ENCODE results near the gene TCAIM.
A peak's percentile ranks its signal among the peaks of the same experiment; 100 is the strongest.
"Not testable (repeated sequence)": the region's sequence is repeated elsewhere in the genome, so short reads cannot be mapped to it uniquely, and the experiment has no call there.

The TCAIM gene

GRCh38 chr3:44334326-44334725 lies 4.2 kb upstream of the TCAIM start:
- H3K27me3 Mint-ChIP-seq (ENCODE audit: low read depth), result peaks cover 20% of the 10 kb centered on the region
- H3K4me3 Mint-ChIP-seq, result no peak overlapping the region
- H3K9me3 Mint-ChIP-seq, result no peaks in the 10 kb centered on the region
- H3K27ac Mint-ChIP-seq, result no peak overlapping the region
- peaks cover 5% of the 10 kb centered on the region for H3K4me1 Mint-ChIP-seq (ENCODE audit: low read depth)
- H3K36me3 Mint-ChIP-seq (ENCODE audit: low read depth), result no peaks in the 10 kb centered on the region

GRCh38 chr3:44337248-44337785 lies 1.2 kb upstream of the TCAIM start:
- Mint-ChIP-seq H3K4me3 (peak overlapping the region; percentile 91), H3K36me3 (ENCODE audit: low read depth) (peaks cover 7% of the 10 kb centered on the region), H3K9me3 (no peaks in the 10 kb centered on the region), H3K27ac (peak overlapping the region; percentile 91), H3K27me3 (ENCODE audit: low read depth) (peaks cover 17% of the 10 kb centered on the region), H3K4me1 (ENCODE audit: low read depth) (peaks cover 14% of the 10 kb centered on the region)

GRCh38 chr3:44338828-44339127 lies 212 bp downstream of the TCAIM start:
- Mint-ChIP-seq H3K9me3 (no peaks in the 10 kb centered on the region), H3K4me3 (peak overlapping the region; percentile 91), H3K4me1 (ENCODE audit: low read depth) (peaks cover 14% of the 10 kb centered on the region), H3K27me3 (ENCODE audit: low read depth) (peaks cover 9% of the 10 kb centered on the region), H3K27ac (peak overlapping the region; percentile 91), H3K36me3 (ENCODE audit: low read depth) (peaks cover 7% of the 10 kb centered on the region)

DNA sequence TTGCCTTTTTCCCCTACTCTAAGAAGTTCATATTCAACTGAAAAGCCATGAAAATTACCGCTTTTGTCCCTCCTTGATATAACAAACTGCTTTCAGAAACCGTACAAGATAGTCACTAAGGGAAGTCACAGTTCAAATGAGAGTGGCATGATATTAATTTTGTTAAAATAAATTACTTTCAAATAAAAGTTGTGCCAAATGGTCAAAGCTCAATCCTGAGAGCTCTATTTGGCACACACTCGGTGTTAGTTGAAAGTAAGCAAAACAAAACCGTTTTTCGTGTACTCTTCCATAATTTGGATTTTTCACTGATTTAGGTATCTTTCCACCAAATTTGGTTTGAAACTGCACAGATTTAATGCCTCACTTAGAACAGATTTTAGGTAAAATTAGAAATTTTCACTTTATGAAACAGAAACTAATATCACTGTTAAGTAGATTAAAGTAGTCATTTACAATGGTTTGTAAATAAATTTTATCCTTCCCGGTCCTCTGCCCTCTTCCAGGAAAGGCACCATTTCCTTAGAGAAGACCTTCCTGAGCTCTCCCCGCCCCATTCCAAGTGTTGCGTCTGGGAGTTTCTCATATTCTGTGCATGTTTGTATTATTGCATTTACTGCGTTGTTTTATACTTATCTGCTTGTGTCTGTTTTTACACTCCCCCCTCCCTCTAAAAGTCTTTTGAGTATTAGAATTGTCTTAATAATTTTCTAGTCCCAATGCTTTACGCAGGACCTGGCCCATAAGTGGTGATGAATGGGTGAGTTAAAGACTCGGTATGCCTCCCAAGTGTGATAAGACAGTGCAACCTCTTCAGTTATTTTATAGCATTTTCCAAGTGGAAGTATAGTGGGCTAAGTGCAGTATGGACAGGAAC lies 853 bp downstream of the TCAIM start:
- peaks cover 6% of the 10 kb centered on the region for H3K27me3 Mint-ChIP-seq (ENCODE audit: low read depth)
- H3K4me1 Mint-ChIP-seq (ENCODE audit: low read depth), result peaks cover 14% of the 10 kb centered on the region
- peak overlapping the region; percentile 91 for H3K4me3 Mint-ChIP-seq
- peaks cover 7% of the 10 kb centered on the region for H3K36me3 Mint-ChIP-seq (ENCODE audit: low read depth)
- H3K27ac Mint-ChIP-seq, result peak overlapping the region; percentile 91
- no peaks in the 10 kb centered on the region for H3K9me3 Mint-ChIP-seq

GRCh38 chr3:44340058-44340395 lies 1.5 kb downstream of the TCAIM start:
- Mint-ChIP-seq H3K27ac (peak overlapping the region; percentile 80), H3K27me3 (ENCODE audit: low read depth) (peaks cover under 1% of the 10 kb centered on the region), H3K9me3 (no peaks in the 10 kb centered on the region), H3K36me3 (ENCODE audit: low read depth) (peaks cover 7% of the 10 kb centered on the region), H3K4me3 (peak overlapping the region; percentile 84), H3K4me1 (ENCODE audit: low read depth) (peaks cover 14% of the 10 kb centered on the region)

DNA sequence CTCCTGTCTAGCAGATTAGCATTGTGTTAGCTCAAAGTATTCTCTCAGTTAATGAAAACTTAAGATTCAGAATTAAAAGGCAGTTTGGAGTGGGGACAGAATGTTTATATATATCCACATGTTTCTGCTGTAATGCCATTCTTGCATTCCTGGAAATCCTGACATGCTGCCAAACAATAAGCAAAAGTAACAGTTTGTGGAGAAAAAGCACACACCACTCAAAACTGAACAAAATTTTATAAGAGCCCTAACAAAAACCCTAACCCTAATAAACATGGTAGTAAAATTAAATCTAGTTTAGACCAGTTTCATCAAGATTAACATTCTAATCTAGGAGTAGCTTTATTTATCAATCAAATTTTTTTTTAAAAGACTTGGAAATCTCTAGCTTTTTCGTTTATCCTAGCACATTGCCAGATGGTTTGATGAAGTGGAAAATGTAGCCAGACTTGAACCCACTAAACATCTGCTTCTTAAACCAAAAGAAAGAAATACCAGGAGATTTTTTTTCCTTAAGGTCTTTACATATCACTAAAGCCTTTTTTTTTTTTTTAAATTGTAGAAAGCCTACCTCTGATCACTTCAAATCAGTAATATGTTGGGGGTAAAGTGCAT lies 3.7 kb downstream of the TCAIM start:
- H3K27ac Mint-ChIP-seq, result no peak overlapping the region
- no peaks in the 10 kb centered on the region for H3K27me3 Mint-ChIP-seq (ENCODE audit: low read depth)
- no peaks in the 10 kb centered on the region for H3K9me3 Mint-ChIP-seq
- H3K4me3 Mint-ChIP-seq, result no peak overlapping the region
- peaks cover 7% of the 10 kb centered on the region for H3K36me3 Mint-ChIP-seq (ENCODE audit: low read depth)
- peaks cover 13% of the 10 kb centered on the region for H3K4me1 Mint-ChIP-seq (ENCODE audit: low read depth)

DNA sequence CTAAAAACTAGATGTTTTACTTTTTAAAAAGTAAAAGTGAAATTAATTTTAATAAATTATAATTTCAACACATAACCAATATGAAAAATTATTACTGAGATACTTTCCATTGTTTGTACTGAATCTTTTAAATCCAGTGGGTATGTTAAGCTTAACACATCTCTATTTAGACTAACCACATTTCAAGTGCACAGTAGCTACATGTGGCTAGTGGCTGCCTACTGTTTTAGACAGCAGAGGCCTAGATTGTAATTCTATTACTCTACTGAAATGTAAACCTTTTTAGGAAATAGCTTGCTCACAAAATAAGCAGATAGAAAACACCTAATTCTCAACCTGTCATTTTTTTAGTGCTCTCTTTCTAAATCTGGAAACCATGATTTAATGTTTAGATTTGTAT lies 4.9 kb downstream of the TCAIM start:
- Mint-ChIP-seq H3K27ac (no peak overlapping the region), H3K27me3 (ENCODE audit: low read depth) (no peaks in the 10 kb centered on the region), H3K36me3 (ENCODE audit: low read depth) (peaks cover 7% of the 10 kb centered on the region), H3K9me3 (no peaks in the 10 kb centered on the region), H3K4me1 (ENCODE audit: low read depth) (peaks cover 9% of the 10 kb centered on the region), H3K4me3 (no peak overlapping the region)

- not testable (repeated sequence) for H3K36me3 Mint-ChIP-seq (ENCODE audit: low read depth); H3K27ac Mint-ChIP-seq; H3K4me3 Mint-ChIP-seq; H3K4me1 Mint-ChIP-seq (ENCODE audit: low read depth); H3K27me3 Mint-ChIP-seq (ENCODE audit: low read depth); H3K9me3 Mint-ChIP-seq
Measured at GRCh38 chr3:44346590-44346989, 8.0 kb downstream of the TCAIM start.

GRCh38 chr3:44348993-44349392 lies 10.4 kb downstream of the TCAIM start:
- Mint-ChIP-seq H3K9me3 (no peaks in the 10 kb centered on the region), H3K36me3 (ENCODE audit: low read depth) (peaks cover 6% of the 10 kb centered on the region), H3K27ac (no peak overlapping the region), H3K4me1 (ENCODE audit: low read depth) (no peaks in the 10 kb centered on the region), H3K4me3 (no peak overlapping the region), H3K27me3 (ENCODE audit: low read depth) (no peaks in the 10 kb centered on the region)

DNA sequence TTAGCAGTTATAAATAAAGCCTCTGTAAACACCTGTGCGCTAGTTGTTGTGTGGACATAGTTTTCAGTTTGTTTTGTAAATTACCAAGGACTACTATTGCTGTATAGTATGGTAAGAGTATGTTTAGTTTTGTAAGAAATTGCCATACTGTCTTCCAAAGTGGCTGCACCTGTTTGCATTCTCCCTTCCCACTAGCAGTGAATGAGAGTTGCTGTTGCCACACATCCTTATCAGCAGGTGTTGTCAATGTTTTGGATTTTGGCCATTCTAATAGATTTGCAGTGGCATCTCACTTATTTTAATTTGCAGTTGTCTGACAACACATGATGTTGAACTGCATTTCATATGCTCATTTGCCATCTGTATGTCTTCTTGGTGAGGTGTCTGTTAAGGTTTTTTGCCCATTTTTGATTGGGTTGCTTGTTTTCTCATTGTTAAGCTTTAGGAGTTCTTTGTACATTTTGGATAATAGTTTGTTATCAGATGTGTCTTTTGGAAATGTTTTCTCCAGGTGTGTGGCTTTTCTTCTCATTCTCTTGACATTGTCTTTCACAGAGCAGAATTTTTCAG lies 14.9 kb downstream of the TCAIM start:
- Mint-ChIP-seq H3K9me3 (no peaks in the 10 kb centered on the region), H3K36me3 (ENCODE audit: low read depth) (peaks cover 10% of the 10 kb centered on the region), H3K27me3 (ENCODE audit: low read depth) (no peaks in the 10 kb centered on the region), H3K27ac (no peak overlapping the region), H3K4me1 (ENCODE audit: low read depth) (no peaks in the 10 kb centered on the region), H3K4me3 (no peak overlapping the region)

- Mint-ChIP-seq H3K9me3 (no peaks in the 10 kb centered on the region), H3K4me1 (ENCODE audit: low read depth) (no peaks in the 10 kb centered on the region), H3K27me3 (ENCODE audit: low read depth) (no peaks in the 10 kb centered on the region), H3K27ac (no peak overlapping the region), H3K4me3 (no peak overlapping the region), H3K36me3 (ENCODE audit: low read depth) (peaks cover 12% of the 10 kb centered on the region)
Measured at GRCh38 chr3:44355362-44356033, 16.9 kb downstream of the TCAIM start.

DNA sequence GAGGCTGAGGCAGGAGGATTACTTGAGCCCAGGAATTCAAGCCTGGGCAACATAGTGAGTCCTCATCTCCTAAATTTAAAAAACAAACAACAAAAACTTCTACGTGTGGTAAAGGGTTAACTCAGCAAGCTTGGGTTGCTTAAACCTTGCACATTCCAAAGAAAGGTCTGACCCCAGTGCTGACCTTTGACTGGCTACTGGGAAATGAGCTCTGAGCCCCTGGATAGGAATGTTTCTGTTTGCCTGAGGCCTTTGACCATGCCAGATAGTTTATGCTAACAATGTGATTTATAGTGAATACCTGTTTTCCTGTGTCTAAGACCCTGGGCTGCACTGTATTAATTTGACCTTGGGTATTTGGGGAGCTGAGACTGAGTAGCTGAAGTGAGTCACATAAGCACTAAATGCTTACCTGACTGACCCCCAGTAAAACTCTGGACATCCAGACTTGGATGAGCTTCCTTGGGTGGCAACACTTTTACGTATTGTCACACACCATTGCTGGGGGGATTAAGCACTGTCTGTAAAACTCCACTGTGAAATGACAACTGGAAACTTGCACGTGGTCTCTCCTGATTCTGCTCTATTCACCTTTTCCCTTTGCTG lies 20.7 kb downstream of the TCAIM start:
- Mint-ChIP-seq H3K27ac (no peak overlapping the region), H3K27me3 (ENCODE audit: low read depth) (no peaks in the 10 kb centered on the region), H3K4me1 (ENCODE audit: low read depth) (no peaks in the 10 kb centered on the region), H3K9me3 (no peaks in the 10 kb centered on the region), H3K4me3 (no peak overlapping the region), H3K36me3 (ENCODE audit: low read depth) (peaks cover 7% of the 10 kb centered on the region)

DNA sequence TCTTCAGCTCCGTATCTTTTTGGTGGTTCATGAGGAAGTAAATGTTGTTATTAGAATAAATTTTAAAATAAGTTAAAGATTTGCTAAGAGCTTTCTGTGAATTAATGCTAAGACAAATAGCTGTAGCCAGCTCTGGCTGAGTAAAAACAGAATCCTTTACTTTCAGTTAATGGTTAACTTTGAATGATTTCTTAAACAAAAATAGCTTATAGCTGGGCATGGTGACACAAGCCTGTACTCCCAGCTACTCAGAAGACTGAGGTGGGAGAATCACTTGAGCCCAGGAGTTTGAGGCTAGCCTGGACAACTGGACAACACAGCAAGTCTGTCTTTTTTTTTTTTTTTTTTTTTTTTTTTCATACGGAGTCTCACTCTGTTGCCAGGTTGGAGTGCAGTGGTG lies 25.0 kb downstream of the TCAIM start:
- Mint-ChIP-seq H3K9me3 (no peaks in the 10 kb centered on the region), H3K4me3 (no peak overlapping the region), H3K4me1 (ENCODE audit: low read depth) (no peaks in the 10 kb centered on the region), H3K27me3 (ENCODE audit: low read depth) (no peaks in the 10 kb centered on the region), H3K27ac (no peak overlapping the region), H3K36me3 (ENCODE audit: low read depth) (peaks cover 9% of the 10 kb centered on the region)

DNA sequence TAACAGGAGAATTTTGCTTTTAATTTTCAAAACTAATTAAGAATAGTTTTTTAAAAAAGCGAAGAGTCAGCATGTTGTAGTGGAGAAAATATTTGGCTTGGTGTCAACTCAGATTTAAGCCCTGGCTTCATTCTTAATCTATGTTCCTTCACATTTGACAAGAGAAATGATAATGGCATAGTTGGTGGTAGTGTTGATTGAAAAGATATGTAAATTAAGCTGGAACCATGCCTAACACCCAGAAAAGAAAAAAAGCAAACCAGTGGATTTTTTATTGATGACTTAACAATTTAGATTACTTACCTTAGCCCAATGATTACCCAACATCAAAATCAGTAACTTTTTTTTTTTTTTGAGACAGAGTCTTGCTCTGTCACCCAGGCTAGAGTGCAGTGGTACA lies 27.4 kb downstream of the TCAIM start:
- Mint-ChIP-seq H3K36me3 (ENCODE audit: low read depth) (peaks cover 11% of the 10 kb centered on the region), H3K4me1 (ENCODE audit: low read depth) (no peaks in the 10 kb centered on the region), H3K27ac (no peak overlapping the region), H3K27me3 (ENCODE audit: low read depth) (no peaks in the 10 kb centered on the region), H3K4me3 (no peak overlapping the region), H3K9me3 (no peaks in the 10 kb centered on the region)

Measured in T-helper 1 cell treated with Interleukin-12 subunit alpha and Interleukin-12 subunit beta and Interleukin-4 antibody, amounts not matched to agents 30 μg/mL and 1 μg/mL, for 36 hours (primary cell).